Inflammatory macrophage treated with lipopolysaccharide for 4 hours (primary cell): ENCODE measurements around the gene SDK1.
"Not testable (repeated sequence)": the region's sequence is repeated elsewhere in the genome, so short reads cannot be mapped to it uniquely, and the experiment has no call there.

Experiments
- DNase-seq: peaks from one replicate; pipeline ENCODE4 v3.0.0-alpha.2; 2020

Gene SDK1

GRCh38 chr7:4070214-4070613 lies 769.2 kb downstream of the SDK1 start:
- DNase-seq = no peak

- no peak for DNase-seq
Observed at GRCh38 chr7:4071370-4072058, 770.5 kb downstream of the SDK1 start.

GRCh38 chr7:4072161-4072925 lies 771.3 kb downstream of the SDK1 start:
- no peak for DNase-seq

DNA sequence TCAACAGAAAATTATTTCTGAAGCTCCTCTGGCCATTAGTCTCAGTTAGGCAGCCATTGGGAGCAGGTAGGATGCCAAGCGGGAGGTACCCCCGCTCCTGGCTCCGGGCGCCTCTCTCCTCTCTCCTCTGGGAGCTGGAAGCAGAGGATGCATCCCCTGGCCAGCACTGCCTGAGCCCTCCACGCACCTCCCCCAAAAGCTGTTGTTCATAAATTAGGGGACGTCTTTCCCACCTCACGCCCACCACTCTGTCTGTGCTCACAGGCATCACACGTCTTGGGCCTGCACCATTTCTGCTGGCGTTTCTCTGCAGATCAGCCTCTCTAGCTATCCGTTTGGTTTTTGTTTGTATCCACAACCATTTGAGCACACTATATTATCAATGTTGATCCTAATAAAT lies 772.0 kb downstream of the SDK1 start:
- no peak for DNase-seq

GRCh38 chr7:4073750-4074149 lies 772.7 kb downstream of the SDK1 start:
- no peak for DNase-seq

- no peak for DNase-seq
Observed at GRCh38 chr7:4074407-4074806, 773.4 kb downstream of the SDK1 start.

- DNase-seq = no peak
Observed at GRCh38 chr7:4074994-4075393, 773.9 kb downstream of the SDK1 start.

DNA sequence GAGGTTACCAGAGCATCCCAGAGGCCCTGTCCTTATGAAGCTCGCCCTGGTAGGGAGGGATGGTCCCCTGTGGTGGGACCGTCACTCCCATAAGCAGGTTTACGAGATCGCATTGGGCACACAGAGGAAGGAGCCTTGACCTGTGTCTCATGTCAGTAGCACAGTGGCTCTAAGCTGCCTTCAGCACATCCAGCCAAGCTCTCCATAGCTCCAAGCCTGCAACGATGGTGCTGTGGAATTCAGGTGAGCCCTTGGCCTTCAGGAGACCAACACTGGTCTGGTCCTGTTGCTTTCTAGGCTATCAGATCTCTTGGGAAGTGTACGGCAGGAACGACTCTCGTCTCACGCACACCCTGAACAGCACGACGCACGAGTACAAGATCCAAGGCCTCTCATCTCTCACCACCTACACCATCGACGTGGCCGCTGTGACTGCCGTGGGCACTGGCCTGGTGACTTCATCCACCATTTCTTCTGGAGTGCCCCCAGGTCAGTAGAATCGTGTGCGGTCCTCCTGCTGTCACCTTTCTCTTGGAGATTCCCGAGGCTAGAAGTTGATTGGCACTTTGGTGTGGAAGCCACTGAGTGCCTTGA lies 775.7 kb downstream of the SDK1 start:
- DNase-seq = no peak

- no peak for DNase-seq
Observed at GRCh38 chr7:4077980-4078379, 776.9 kb downstream of the SDK1 start.

DNA sequence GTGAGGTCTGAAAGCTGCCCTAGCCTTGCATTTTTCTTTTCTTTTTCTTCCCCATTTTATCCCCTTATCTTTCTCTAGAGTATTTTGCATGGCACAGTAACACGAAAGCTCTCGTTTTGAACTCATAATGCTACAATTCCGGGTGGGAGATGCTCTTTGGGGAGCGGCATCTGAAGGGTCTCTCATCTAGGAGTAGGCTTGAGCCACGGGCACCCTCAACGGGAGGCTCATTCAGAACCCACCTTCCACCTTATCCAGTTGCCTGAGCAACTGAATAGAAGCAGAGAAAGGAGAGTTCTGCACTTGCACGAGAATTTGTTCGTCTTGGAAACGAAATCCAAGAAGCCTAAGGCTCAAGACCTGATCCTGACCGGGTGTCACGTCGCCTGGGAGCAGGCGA lies 777.5 kb downstream of the SDK1 start:
- no peak for DNase-seq

GRCh38 chr7:4079366-4079765 lies 778.3 kb downstream of the SDK1 start:
- no peak for DNase-seq

DNA sequence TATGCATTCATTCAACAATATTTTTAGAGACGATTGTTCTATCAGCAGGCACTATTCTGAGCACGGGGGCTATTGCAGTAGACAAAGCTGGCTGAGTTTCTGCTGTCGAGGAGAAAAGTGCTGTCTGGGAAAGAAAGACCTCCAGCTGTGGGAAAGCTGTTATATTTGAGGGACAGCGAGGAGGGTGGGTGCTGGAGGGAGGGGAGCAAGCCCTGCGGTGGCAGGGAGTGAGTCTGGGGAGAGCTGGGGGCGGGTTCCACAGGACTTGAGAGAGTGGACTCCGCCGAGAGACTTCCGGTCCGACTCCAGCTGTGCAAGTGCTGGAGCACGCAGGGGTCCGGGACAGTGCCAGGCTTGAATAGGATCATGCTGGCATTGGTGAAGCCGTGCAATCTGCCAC lies 778.9 kb downstream of the SDK1 start:
- DNase-seq = no peak

- no peak for DNase-seq
Observed at GRCh38 chr7:4080954-4081353, 779.9 kb downstream of the SDK1 start.

DNA sequence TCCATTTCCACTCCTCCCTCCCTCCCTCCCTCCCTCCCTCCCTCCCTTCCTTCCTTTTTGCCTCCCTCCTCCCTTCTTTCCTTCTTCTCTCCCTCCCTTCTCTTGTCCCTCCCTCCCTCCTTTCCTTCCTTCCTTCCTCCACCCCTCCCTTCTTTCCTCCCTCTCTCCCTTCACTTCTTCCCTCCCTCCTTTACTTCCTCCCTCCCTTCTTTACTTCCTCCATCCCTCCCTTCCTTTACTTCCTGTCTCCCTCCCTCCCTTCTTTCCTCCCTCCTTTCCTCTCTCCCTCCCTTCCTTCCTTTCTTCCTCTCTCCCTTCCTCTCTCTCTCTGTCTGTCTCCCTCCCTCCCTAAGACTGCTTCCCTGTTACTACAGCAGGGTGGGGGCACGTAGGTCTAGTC lies 782.5 kb downstream of the SDK1 start:
- no peak for DNase-seq

GRCh38 chr7:4084271-4084670 lies 783.2 kb downstream of the SDK1 start:
- no peak for DNase-seq

- no peak for DNase-seq
Observed at GRCh38 chr7:4085937-4086691, 785.1 kb downstream of the SDK1 start.

DNA sequence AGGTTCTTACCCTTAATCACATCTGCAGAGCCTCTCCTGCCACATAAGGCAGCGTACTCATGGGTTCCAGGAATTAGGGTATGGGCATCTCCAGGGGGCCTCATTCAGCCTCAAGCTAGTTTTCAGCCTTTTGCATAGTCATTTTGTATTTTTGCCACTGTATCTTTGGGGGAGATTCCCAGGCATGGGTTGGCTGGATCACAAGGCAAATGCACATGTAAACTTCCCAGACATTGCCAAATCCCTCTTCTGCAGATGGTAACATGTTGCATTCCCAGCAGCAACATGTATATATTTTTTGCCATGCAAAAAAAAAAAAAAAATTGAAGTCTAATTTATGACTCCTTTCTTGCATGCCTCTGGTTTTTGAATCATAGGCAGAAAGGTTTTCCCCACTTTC lies 785.7 kb downstream of the SDK1 start:
- DNase-seq = no peak

DNA sequence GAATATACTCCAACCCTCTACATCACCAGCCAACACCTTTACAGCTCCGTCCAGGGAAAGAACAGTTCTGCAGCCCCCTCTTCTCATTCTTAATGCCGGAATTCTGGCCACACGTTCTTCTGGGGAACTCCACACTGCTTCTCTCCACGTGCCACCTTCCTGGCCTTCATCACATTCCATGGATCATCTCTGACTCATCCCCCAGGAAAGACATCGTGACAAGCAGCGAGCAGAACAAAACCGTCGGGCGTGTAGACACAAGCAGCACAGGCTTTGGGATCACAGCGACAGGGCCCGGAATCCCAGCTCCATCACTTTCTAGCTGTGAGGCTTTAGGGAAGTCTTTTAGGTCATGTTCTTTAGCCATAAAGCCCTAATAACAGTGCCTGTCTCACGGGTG lies 790.7 kb downstream of the SDK1 start:
- DNase-seq = no peak

GRCh38 chr7:4093035-4093434 lies 792.0 kb downstream of the SDK1 start:
- DNase-seq = no peak

- DNase-seq = no peak
Observed at GRCh38 chr7:4093483-4093882, 792.4 kb downstream of the SDK1 start.

DNA sequence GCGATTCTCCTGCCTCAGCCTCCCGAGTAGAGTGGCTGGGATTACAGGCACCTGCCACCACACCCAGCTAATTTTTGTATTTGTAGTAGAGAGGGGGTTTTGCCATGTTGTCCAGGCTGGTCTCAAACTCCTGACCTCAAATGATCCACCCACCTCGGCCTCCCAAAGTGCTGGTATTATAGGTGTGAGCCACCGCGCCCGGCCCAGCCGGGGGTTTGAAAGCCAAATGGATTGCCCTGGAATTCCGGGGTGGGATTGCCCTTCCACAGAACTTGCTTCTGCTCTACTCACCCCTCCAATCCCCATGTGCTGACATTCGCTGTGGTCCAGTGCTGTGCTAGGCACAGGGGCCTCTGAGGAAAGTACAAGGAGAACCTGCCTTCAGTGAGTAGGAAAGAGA lies 793.1 kb downstream of the SDK1 start:
- not testable (repeated sequence) for DNase-seq

DNA sequence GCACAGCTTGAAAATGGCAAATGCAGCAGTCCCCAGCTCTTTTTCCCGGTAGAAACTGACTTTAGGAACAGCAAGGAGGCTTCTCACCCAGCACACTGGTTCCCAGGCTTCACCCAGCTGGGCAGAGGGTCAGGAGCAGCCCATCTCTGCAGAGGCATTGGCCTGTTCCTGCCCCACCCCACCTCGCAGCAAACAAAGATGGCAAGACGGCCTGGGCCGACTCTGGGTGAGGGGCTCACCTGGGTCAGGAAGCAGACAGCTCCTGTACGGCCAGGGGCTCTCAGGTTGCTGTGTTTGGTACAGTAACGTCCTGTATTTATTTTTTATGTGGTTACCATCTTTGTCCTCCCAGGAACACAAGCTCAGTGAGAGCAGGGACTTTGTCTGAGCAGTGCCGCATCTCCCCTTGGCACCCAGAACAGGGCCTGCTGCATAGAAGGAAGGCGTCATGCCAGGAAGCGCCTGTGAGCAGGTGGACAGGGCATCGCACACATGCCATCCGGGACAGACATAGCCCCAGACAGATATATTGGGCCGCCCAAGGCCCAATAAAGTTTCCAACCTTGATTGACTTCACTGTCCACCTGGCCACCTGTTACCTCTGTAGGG lies 796.1 kb downstream of the SDK1 start:
- no peak for DNase-seq

- no peak for DNase-seq
Observed at GRCh38 chr7:4098169-4098568, 797.1 kb downstream of the SDK1 start.
